HTR-8/SVneo (cell line): ENCODE data around the gene RPL13.

Experiments
- DNase-seq: peaks from one replicate; pipeline ENCODE4 v3.0.0; 2011; ENCODE audit warnings: low spot score, mixed read lengths; ENCODE audit not compliant: insufficient read length
- FAIRE-seq: peaks from 2 replicates; lab custom pipeline; 2011; peaks lifted over from hg19 to GRCh38; lab: Jason Lieb, UNC

The RPL13 gene

DNA sequence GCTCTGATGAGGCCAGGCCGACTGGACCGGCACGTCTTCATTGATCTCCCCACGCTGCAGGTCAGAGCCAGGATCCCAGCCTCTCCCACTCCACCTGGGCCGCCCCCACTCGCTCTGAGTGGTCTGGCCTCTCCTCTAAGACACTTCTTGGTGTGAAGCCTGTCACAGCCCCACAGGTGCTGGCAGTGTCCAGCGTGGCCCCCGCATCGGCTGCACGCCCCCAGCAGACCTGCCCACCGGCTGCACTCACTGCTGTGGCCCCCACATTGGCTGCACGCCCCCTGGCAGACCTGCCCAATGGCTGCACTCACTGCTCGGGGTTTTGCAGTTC is 15.8 kb upstream of the RPL13 start:
- DNase-seq (no peak), FAIRE-seq (no peak)

DNA sequence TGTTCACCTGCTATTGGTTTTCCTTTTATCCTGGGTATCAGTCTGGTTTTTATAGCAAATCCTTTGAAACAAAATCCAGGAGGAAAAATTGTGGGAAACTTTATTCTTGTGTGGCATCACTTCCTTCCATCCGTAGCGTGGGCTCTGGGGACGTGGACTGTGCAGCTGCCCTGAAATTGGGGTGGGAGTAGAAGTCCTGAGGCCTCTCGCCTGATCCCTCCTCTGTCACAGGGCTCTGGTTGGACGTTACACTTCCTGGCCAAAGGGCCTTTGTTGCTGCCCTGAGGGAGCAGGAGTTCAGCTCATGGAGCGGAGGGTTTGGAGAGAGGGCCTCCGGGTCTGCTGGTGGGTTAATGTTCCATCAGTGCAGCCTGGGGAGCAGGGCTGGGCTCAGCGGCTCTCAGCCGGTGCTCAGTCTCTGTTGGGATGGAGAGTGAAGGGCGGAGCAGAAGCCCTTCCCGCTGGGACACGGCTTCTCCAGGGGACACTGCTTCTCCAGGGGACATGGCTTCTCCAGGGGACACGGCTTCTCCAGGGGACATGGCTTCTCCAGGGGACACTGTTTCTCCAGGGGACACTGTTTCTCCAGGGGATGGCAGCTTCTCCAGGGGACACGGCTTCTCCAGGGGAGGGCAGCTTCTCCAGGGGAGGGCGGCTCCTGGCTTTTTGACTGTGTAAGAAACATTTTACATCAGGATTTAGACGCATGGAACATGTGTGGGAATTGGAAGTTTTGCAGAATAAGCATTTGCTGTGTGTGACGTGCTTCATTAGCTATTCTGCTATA is 15.2 kb upstream of the RPL13 start:
- DNase-seq (no peak), FAIRE-seq (no peak)

GRCh38 chr16:89545831-89546574 is 14.5 kb upstream of the RPL13 start:
- FAIRE-seq (no peak), DNase-seq (no peak)

DNA sequence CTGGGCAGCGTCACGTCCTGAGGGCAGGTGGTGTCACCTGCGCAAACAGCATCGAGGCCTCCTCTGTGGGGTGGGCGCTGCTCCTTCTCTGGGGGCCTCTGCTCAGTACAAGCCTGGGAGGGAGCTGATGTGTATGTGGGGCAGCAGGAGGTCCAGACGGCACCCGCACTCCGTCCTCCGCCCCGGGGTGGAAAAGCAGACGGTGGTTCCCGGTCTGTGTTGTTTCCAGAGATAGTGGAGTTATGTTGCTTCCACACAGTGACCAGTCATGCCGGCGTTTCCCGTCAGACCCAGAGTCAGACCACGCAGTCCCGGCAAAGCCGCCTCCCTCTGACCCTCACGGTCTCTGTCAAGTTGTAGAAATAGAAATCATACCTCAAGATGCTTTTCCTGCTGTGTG is 13.7 kb upstream of the RPL13 start:
- no peak for DNase-seq
- FAIRE-seq: no peak

DNA sequence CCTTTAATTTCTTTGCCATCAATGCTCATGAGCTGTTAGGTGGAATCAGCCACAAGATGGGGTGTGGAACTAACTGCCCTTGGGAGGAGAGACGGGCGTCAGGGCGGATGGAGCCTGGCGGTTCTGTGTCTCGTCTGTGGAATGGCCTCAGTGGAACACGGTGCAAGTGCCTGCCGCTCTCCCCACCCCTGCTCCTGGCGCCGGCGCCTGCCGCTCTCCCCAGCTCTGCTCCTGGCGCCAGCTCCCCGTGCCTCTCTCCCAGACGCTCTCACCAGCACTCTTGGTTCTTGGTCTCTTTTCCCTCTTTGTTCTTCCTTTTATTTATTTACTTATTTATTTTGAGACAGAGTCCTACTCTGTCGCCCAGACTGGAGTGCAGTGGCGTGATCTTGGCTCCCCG is 13.2 kb upstream of the RPL13 start:
- no peak for FAIRE-seq
- DNase-seq: no peak

DNA sequence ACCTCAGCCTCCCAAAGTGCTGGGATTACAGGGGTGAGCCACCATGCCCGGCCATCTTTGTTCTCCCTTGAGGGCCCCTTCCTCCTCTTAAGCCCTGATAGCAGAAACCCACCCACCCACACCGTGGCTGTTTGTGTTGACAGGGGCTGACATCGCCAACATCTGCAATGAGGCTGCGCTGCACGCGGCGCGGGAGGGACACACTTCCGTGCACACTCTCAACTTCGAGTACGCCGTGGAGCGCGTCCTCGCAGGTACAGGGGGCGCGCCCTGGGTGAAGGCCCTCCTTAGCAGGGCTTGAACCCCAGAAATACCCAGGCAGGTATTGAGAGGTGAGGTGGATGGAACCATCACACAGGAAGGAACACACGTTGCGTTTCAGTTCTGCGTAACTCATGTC is 12.6 kb upstream of the RPL13 start:
- no peak for FAIRE-seq
- DNase-seq: no peak

DNA sequence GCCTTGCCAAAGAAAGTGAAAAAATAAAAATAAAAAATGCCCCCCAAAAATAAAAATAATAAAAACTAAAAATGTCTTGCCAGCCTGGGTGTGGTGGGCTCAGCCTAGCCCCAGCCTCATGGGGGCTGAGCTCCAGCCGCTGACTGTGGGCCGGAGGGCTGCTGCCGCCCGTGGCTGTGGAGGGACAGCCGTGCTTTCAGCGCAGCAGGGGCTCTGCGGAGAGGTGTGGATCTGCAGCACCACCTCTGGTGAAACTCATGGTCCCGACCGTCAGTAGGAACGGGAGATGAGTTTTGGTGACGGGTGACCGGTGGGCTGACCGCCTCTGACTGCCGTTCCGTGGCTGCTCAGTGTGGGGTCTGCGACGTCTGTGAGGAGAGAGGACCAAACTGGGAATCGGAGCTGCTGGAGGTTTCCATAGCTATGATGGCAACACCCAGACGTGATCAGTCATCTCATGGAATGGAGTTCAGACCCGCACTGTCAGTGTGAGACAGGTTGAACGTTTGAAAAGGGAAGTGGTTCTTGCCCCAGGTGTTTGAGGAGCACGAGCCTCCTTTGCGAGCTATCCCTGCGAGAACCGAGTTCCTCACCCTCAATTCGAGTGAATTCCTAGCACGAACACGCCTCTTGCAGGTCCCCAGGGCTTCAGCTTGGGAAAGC is 12.0 kb upstream of the RPL13 start:
- DNase-seq (no peak), FAIRE-seq (no peak)

GRCh38 chr16:89549007-89549700 is 11.3 kb upstream of the RPL13 start:
- no peak for DNase-seq
- FAIRE-seq: no peak

DNA sequence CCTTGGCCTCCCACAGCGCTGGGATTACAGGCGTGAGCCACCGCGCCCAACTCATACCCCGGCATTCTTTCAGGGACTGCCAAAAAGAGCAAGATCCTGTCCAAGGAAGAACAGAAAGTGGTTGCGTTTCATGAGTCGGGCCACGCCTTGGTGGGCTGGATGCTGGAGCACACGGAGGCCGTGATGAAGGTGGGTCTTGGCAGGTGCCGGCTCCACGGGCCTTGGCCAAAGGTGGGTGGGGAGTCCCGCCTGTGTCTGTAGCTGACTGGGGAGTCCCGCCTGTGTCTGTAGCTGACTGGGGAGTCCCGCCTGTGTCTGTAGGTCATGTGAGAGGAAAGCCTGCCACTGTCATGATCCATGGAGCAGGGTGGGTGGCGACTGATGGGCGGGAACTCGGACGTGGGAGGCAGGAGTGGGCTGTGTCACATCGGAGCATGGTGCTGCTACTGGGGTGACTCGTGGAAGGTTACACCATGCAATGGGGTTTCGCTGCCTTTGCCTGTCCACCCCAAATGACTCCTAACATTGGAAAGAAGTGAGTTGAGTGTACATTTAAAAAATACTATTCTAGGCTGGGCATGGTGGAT is 10.0 kb upstream of the RPL13 start:
- DNase-seq: no peak
- FAIRE-seq: no peak

DNA sequence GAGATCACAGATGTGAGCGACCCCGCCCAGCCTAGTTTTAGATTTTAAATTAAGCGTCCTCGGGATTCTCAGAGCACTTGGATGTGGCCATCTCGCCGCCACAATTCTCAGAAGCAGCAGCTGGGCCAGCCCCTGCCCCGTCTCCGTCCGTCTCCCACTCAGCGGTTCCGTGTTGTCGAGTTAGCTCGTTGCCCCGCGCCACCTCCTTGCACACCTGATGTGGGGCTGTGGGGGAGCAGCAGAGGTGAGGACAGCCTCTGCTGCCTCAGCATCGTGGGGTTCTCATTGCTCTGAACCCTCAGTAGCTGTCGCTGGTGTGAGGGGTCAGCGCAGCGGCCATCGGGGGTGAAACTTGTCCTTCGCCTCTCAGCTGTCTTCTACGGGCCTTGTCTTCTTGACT is 8.2 kb upstream of the RPL13 start:
- DNase-seq: no peak

DNA sequence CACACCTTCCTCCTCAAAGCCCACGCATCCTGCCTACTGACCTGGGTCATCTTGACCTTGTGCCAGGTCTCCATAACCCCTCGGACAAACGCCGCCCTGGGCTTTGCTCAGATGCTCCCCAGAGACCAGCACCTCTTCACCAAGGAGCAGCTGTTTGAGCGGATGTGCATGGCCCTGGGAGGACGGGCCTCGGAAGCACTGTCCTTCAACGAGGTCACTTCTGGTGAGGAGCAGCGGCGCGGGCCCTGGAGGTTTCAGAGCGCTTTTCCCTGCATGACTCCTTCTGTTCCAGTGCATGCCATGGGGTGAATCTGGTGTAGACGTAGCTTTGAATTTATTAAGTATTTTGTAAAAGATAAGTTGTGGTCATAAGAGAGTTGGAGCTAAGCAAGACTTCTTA is 7.6 kb upstream of the RPL13 start:
- FAIRE-seq: no peak
- DNase-seq: no peak

More for the DNA sequence above, 8.2 kb upstream of the RPL13 start:
- FAIRE-seq: no peak

DNA sequence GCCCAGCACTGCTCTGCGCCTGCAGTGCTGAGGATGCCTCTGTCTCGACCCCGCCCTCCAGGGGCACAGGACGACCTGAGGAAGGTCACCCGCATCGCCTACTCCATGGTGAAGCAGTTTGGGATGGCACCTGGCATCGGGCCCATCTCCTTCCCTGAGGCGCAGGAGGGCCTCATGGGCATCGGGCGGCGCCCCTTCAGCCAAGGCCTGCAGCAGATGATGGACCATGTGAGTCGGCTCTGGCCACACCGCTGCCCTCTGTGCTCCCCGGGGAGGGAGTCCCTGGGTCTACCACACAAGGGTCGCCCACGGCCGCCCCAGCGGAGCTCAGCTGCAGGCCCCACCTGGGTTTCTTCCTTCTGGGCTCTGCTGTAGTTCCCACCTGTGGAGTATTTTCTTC is 6.7 kb upstream of the RPL13 start:
- FAIRE-seq (no peak), DNase-seq (no peak)

DNA sequence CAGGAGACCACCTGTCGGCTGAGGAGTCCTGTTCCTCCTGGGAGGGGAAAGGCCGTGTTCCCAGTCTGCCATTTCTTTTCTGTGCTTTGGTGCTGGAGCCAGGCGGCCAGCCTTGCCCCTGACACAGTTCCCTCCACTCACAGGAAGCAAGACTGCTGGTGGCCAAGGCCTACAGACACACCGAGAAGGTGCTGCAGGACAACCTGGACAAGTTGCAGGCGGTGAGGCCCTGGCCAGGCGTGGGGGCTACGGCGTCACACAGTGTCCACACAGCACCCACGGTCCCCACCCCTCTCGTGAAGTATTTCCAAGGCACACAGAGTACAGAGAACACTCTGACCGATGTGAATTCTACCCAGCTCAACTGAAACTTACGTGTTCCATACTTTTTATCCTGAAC is 6.1 kb upstream of the RPL13 start:
- no peak for FAIRE-seq
- DNase-seq: no peak

DNA sequence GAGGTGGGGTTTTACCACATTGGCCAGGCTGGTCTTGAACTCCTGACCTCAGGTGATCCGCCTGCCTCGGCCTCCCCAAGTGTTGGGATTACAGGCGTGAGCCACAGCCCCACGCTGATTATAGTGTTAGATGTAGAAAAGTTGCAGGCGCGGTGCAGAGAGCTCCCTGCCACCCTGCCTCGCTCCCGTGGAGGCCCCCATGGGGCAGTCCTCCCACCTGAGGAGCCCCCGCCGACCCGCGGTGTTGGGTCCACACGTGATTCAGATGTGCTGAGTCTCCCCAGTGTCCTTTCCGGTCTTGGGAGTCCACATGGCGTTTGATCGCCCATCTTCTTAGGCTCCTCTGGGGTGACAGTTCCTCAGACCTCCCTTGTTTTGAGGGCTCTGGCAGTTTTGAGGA is 5.2 kb upstream of the RPL13 start:
- FAIRE-seq (no peak), DNase-seq (no peak)

GRCh38 chr16:89555780-89556179 is 4.7 kb upstream of the RPL13 start:
- FAIRE-seq (no peak), DNase-seq (no peak)

DNA sequence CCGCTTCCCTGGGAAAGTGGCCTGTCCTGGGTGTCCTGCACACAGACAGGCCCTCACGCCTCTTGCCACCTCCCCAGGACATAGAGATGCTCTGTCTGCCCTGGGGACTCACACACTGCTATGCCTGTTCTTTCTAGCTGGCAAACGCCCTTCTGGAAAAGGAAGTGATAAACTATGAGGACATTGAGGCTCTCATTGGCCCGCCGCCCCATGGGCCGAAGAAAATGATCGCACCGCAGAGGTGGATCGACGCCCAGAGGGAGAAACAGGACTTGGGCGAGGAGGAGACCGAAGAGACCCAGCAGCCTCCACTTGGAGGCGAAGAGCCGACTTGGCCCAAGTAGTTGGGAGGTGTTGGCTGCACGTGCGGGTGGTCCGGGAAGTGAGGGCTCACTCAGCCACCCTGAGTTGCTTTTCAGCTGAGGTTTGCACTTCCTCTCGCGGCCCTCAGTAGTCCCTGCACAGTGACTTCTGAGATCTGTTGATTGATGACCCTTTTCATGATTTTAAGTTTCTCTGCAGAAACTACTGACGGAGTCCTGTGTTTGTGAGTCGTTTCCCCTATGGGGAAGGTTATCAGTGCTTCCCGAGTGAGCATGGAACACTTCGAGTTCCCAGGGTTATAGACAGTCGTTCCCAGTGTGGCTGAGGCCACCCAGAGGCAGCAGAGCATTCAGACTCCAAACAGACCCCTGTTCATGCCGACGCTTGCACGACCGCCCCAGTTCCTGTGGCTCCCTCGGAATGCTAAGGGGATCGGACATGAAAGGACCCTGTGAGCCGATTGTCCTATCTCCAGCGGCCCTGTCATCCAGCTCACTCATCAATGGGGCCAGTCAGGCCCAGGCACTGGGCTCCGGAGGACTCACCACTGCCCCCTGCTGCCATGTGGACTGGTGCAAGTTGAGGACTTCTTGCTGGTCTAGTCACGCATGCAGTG is 3.5 kb upstream of the RPL13 start:
- no peak for FAIRE-seq

GRCh38 chr16:89557690-89558490 is 2.6 kb upstream of the RPL13 start:
- FAIRE-seq (no peak), DNase-seq (no peak)

More for the DNA sequence above, 3.5 kb upstream of the RPL13 start:
- DNase-seq: peak; percentile 71

- FAIRE-seq: no peak
- no peak for DNase-seq
These were observed 831 bp downstream of the RPL13 start for GRCh38 chr16:89561142-89561883.
